NCI-H446 treated with DMSO at 0.1 percent for 48 hours (cell line): ENCODE measurements around the gene HDAC4.

ENCODE experiments used
- DNase-seq: peaks from one replicate; lab custom pipeline; 2025; lab: John Stamatoyannopoulos, UW

Gene HDAC4

DNA sequence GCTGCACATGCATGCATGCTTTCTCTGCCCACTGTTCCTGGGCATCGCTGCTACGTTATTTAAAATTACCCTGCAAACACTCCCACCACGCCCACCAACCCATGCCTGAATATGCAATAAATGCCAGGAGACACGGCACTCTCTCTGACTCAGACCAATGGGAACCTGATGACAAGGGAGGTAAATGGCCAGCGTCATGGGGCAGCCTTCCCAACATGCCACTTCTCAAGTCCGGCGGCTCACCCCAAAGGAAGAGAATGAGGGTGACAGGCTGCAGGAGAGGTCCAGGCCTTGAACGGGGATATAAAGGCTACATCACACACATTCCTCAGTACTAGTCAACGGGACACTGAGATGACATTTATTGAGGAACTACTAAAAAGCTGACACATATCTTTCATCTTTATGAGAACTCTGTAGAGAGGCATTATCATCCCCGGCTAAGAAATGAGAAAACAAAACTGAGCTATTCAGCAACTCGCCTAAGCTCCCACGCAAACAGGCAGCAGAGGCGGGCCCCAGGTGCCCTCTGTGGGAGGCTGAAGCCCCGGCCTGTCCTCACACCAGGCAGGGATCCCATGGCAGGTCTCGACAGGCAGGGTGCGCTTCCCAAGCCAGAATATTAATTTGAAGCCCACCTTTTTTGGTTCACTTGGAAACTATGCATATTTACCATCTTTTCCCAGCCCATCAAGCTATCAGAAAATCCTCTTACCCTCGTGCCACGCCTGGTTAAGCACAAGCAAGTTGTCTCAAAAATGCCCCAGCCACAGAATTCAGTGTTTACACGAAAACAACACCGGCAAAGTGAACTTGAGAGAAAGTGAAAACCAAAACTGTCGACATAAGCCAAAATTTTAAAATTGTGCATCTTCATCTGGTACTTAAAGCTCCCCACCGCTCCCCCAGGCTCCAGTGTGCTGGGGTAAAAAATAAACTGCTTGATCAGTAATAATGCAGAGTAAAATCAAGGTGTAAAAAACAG lies 166.3 kb downstream of the HDAC4 start:
- DNase-seq: no peak

DNA sequence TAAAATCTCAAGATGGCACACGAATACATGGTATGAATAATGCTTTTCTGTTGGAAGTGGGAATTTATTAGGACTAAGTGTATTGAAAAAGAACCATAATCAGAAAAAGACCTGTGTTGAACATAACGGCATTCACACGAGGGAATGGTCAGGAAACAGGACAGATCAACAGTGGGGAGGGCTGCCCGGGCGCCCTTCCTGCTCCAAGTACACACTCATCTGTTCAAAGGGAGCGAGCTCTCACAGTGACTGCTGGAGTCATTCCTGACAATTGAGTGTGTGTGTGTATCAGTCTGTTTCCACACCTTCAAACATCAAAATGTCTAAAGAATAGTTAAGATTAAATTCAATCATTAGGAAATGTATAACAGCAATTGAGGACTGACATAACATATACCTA lies 167.2 kb downstream of the HDAC4 start:
- no peak for DNase-seq

DNA sequence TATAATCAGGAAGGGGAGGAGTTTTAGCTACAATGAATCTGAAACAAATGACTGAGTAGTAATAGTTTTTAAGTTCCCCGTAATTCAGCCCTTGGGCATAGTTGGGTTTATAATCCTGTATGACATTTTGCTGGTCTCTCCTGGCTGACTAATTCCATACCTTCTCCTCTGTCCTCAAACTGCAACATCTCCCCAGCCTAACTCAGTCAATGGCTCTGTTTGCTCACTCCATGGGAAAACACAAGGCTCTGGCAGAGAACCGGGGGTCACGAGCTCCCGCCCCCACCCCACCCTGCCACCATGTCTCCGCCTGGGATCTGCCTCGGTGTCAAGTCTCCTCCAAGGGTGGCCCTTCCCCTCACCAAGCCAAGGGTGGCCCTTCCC lies 168.6 kb downstream of the HDAC4 start:
- DNase-seq: no peak

DNA sequence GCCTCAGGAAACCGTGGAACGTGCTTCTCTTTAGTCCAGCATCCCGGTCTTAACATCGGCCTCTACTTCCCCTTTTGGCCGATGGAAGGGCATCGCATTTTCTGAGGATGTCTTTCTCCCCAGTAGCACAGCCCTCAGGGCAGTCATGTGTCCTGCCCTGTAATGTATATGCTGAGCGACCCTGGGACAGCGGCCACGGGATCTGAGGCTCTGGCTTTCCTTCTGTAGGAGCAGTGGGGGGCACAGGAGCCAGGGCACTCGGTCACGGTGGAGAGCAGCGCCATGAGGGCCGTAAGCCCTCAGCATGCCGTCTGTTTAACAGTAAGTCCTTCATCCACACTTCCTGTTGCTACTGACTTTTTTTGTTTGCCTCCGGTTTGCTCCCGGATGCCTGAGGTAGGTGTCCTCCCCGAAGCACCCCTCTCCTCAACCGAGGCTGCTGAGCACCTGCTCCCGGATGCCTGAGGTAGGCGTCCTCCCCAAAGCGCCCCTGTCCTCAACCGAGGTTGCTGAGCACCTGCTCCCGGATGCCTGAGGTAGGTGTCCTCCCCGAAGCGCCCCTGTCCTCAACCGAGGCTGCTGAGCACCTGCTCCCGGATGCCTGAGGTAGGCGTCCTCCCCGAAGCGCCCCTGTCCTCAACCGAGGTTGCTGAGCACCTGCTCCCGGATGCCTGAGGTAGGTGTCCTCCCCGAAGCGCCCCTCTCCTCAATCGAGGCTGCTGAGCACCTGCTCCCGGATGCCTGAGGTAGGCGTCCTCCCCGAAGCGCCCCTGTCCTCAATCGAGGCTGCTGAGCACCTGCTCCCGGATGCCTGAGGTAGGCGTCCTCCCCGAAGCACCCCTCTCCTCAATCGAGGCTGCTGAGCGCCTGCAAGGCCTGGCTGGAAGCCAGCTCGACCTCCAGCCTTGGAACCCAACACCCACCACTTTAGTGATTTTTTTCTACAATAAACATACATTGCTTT lies 169.3 kb downstream of the HDAC4 start:
- no peak for DNase-seq

DNA sequence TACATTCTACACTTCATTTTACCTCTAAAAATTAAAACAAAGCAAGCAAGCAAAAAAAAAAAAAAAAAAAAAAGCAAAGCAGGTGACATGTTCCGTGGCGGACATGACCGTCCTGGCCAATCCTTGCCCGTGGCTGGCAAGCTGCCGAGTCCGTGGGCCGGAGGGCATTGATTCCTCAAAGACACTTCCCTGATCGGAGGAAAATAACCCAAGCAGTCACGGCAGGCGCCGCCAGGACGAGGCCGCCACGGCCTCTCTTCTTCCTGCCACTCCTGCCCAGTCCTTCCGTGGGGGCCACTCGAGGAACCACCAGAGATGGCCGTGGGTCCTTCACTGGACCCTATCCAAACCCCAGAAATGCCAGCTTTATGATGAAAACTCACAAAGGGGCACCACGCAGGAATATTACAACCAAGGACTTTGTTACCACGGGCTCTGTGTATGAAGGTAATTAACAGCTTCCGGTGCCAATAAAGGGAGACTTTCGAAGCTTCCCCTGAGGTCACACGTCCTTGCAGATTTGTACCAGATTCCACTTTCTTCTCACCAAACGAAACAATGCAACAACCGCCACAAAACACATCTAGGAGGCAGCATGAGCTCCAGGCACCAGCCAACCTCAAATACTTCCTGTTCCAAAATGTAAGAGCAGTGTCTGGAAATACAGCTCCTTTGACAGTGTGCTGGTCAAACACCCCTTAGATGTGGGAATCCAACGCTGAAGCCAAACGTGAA lies 170.3 kb downstream of the HDAC4 start:
- DNase-seq: no peak

DNA sequence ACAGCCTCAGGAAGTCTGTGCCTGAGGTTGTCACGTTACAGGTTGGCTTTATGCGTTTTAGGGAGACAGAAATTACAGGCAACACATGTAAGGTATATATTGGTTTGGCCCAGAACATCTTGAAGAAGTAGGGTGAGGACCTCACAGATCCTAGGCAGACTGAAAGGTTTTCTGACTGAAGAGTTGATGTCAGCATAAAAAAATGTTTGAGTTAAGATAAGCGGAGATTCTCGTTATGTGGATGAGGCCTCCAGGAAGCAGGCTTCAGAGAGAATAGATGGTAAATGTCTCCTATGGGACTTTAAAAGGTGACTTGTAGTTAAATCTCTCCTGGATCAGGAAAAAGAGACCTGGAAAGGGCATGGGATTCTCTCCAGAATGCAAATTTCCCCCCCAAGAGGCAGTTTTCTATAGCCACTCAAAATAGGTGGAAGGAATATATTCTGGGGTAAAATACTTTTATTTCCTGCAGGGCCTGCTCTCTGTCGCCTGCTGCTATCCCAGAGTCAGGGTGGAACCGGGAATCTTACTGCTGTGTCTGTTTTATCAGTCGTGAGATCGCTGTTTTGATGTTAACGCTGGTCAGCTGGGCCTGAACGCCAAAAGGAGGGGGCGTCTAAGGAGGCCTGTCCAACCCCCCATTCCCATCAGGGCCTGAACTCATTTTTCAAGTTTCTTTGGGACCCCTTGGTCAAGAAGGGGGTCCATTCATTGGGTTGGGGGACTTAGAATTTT lies 171.1 kb downstream of the HDAC4 start:
- no peak for DNase-seq

DNA sequence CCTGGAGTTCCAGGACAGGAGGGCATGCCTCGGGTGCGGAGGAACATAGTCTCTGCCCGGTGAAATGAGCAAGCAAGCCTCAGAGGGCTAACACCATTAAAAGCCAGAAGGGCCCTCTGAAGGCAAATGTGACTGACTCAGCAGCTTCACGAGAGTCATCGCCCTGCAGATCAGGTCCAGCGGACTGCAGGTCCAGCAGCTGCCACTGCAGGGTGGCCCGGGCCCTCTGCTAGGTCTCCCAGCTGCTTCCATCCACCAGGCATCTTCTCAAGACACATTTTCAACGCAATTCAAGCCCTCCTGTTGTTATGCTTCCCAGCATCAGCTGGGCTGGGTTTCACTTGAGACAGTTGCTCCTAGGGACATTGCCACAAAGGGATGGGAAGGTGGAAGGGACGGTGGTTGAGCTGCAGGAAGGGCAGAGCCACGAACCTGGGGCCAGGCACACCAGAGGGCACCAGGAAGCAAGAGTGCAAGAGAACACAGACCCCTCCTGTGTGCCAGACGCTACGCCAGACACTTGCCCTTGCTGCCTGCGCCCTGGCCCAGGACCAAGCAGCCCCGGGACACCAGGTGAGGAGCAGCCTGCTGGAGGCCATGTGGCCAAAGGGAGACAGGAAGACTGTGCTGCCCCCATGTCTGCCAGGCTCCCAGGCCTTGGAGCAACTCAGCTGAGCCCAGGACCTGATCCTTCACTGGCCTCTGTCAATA lies 173.0 kb downstream of the HDAC4 start:
- DNase-seq: peak; percentile 64

DNA sequence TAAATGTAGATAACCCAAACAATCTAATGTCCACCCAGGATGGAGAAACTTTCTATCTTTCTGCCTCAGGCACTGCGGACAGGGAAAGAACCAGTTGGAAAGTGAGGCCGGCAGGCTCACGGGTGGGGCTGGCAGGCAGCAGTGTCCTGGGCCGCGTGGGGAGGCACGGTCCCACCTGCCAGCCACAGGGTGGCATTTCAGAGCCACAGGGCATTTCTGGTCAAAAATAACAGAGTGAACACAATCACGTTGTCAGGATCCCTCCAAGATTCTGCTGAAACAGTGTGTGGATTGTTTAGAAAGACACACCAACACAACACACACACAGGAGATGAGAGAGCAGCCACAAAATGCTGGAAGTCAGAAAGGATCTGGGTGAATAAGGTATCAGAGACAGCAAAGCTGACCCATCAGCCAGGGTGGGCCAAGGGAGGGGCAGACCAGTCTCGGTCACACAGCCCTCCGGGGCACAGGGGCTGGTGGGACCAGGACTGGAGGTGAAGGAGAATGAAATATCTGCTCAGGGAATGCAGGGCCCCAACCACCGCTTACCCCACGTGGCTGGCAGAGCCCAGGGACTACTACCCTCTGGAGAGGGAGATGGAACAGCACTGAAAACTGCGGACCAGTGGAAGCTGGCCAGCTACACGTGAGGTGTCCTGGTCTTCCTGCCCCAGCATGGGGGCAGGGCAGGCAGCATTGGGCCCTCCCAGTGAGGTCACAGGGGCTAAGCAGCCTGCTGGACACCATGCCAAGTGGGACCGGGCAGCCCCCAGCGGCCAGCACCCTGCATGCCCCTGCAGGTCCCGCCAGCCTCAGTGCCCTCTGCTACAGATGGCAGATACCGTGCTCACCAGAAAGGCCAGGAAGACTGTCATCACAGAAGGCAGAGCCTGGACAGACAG lies 173.9 kb downstream of the HDAC4 start:
- no peak for DNase-seq

DNA sequence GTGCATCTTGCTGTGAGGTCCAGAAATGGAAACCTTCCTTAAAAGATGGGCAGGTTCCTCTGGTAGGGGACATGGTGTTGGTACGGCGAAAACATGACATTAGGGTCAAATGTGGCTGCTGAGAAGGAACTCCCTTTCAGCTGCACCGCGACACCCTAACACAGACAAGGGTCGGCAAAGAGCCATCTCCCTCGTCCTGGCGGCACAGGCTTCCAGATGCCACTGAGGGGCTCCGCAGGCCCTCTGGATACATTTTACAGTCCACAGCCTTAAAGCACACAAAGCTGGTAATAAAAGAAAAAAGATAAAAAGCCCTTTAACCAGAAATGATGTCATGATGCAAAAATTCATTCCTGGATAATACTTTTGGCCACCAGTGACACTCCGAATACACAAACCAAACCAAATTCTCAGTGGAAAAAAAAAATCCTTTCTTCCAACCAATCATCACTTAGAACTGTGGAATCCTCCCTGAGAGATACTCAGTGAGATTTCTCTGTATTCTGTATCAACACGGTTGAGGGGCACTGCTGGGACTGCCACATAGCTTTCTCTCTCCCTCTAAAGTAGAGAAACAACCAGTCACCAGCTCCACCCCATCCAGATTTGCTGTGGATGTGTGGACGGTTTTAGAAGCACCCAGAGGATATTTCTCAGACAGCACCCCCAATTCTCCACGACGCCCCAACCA lies 174.8 kb downstream of the HDAC4 start:
- no peak for DNase-seq

DNA sequence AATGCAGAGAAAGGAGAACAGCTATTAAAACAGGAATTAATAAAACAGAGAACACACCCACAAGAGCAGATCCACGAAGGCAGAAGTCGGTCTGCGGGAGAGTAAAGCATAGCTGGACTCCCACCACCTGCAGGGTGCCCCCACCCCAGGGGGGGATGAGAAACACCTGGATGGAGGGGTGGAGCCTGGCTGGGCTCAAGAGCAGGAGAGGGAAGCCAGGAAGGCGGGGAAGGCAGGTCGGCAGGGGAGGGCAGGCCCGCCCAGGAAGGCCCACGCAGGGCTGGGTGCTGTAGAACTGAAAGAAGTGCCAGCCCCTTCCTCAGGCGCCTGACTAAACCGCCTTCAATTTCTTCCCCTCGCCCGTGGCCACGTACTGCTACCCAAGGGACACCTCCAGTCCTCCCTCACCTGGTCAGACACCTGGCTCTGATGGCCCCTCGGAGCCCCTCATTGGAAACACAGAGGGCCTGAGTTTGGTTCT lies 175.4 kb downstream of the HDAC4 start:
- no peak for DNase-seq

DNA sequence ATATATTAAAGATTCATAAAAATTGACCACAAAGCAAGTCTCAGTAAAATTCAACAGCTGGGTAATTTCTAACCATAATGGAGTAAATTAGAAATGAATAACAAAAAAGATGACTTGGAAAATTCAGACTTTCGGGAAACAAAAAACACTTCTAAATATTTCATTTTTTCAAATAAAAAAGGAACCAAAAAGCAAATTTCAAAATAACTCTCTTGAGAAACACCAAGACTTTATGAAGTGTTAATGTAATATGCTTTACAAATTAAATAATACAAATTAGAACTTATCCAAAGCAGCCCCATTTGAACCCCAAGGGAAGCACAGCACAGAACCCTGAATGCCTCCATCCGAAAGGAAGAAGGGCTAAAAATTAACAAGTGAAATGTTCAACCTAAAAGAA lies 175.9 kb downstream of the HDAC4 start:
- DNase-seq: no peak

DNA sequence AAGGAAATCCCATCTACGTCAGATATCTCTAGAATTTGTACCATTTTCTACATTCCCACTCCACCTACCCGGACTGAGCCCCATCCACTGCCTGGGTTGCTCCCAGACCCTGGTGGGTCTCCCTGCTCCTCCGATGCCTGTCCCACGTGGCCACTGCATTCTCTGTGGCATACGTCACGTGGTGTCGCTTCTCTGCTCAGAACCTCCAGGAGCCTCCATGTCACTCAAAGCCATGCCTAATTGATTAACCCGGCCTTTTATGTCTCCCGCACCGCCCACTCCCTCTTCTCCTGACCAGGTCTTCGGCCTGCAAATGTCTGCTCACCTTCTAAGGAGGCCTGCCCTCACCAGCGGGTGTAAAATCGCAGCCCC lies 176.6 kb downstream of the HDAC4 start:
- no peak for DNase-seq

DNA sequence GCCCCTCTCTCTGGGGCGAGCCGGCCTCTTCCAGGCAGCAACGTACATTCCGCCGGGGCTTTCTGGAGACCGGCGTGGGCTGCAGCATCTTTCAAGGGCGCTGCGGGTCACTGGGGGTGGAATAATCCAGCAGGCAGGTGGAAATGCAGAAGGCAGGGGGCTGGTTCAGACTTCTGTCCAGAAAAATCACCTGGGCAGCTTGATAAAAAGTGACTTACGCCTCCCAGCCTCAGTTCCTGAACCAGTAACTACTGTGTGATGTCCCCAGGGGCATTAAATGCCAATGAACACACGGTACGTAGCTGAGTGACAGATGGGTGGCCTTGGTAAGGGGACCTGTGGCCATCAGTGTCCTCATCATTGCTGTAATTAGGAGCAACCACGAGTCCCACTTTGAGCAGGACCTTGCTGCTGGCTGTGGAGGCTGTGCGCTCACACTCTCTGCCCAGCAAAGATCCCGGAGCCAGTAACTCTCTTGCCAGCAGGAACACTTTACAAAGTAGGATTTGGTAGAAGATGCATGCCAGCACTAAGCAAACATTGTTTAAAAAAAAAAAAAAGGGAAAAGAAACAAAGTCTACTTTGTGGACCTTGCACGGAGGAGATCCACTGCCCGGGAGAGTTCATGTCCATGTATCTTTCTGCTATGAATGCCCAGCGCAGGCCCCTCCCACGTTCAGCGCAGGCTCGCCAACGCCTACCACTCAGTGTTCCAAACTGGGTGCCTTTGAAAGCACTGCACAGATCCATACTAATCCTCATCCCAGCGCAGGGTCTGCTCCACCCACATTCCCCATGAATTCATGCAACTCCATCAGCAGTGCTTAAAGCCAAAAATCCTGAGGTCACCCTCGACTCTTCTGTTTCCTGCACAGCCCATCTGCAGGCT lies 177.3 kb downstream of the HDAC4 start:
- no peak for DNase-seq

DNA sequence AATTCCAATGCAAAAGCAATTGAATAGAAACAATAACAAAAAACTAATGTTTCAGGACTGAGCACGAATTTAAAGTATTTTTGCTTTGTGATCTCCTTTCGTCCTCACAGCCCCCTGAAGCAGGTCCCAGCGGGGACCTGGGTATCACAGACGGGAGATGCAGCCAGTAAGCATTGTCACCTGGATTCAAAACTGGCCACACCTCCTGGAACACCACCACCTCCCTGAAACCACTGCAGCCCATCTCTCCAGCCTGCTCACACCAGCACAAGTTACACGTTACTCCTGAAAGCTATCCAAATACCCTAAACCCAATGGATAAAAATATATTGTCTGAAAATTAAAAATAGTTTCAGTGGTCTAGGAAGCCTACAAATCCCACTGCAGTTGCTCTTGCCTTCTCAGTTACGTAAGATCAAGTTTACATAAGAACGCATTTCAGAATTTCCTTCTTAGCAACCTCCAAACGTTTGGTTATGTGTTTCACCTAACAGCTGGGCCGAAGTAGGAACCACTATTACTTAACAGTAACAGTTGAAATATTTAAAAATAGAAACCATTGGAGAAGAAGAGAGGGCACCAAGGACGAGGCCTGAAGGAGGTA lies 178.0 kb downstream of the HDAC4 start:
- no peak for DNase-seq

DNA sequence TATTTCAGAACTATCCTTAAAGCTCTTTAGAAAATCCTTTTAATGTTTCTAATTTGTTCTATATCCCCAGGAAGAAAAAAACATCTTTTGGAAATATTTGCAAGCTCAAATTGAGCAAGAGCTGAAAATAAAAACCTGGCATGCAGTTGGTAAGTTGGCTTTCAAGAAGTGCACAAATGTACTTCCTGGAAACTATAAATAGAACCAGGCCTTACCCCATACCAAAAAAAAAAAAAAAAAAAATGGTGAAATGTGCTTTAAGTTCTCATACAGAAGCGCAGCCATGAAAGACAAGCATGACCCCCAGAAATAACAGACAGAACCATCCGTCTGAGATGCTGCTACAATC lies 178.5 kb downstream of the HDAC4 start:
- peak; percentile 57 for DNase-seq

DNA sequence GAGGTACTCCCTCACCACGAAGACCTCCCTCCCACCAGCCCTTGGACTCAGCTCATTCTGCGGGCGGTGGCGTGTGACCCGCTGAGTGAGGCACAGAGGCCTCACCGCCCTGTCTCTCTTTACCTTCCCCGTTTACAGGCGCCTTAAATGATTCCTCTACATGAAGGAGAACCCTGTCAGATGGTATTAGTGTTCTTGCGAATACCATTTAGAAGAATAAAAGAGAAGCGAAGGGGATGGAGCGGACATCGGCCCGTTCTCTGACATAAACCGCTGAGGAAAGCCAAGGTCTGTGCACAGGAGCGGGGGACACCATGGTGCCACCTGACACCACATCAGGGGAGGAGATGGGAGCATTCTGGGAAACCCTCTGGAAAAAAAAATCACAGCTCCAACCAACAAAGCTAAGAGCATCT lies 179.8 kb downstream of the HDAC4 start:
- DNase-seq: no peak

DNA sequence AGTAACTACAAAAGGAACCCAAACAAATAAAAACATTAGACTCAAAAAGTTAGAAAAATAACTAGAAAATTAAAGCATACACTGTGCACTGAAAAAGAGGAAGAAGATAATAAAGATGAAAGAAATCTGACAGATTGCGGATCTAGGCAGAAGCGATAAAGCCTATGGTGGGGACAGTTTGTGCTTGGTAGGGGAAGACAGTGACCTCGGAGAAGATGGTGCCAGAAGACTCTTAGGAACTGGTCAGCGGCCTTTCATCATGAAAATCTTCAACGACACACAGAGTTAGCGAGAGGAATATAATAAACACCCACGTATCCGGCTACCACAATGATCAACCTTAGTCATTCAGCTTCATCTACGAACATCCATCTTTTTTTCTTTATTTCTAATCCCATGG lies 180.5 kb downstream of the HDAC4 start:
- no peak for DNase-seq
